Lung (tissue), 12 donors: Measurements from ENCODE around the gene EIF4E1B. TPM values are rescaled to one million over a fixed set of nuclear protein-coding genes. Genes with fewer than 3 reads are reported as not detected.

Source experiments
- ATAC-seq: fragments of 200-7000 bp; cut with Tn5 transposase; one replicate; pipeline ENCODE4 v1.9.1; 2020; ENCODE audit warnings: moderate number of reproducible peaks; ENCODE audit not compliant: insufficient read depth, low FRiP score
- DNase-seq, 3 donors: peaks; one replicate each; pipeline ENCODE4 v3.0.0-alpha.2; 2013 to 2017
- H3K27ac ChIP-seq, 2 donors: one replicate each; pipeline ENCODE4 v1.5.1; 2013; ENCODE audit warnings: mild to moderate bottlenecking in 2 of 2, moderate library complexity in 2 of 2, control low read depth in 1 of 2, inconsistent platforms in 1 of 2, low read depth in 1 of 2, low read length in 1 of 2
- H3K27me3 ChIP-seq, 3 donors: one replicate each; pipeline ENCODE4 v1.5.1; 2013; ENCODE audit warnings: low read length in 2 of 3; ENCODE audit not compliant: control insufficient read depth in 3 of 3, insufficient read depth in 3 of 3
- H3K36me3 ChIP-seq, 4 donors: one replicate each; pipeline ENCODE4 v1.5.1; 2013; ENCODE audit warnings: low read length in 4 of 4, mild to moderate bottlenecking in 1 of 4, moderate library complexity in 1 of 4; ENCODE audit not compliant: control insufficient read depth in 4 of 4, insufficient read depth in 4 of 4
- H3K4me1 ChIP-seq, 5 donors: one replicate each; pipeline ENCODE4 v1.5.1; 2013; ENCODE audit warnings: low read length in 5 of 5, mild to moderate bottlenecking in 2 of 5, moderate library complexity in 1 of 5; ENCODE audit not compliant: control insufficient read depth in 5 of 5, insufficient read depth in 5 of 5
- H3K4me3 ChIP-seq: one replicate; pipeline ENCODE4 v1.5.1; 2013; ENCODE audit warnings: mild to moderate bottlenecking, control low read depth, moderate library complexity
- H3K9ac ChIP-seq, 2 donors: one replicate each; pipeline ENCODE4 v1.5.1; 2013; ENCODE audit warnings: low read length in 2 of 2, control low read depth in 1 of 2; ENCODE audit not compliant: insufficient read depth in 1 of 2
- H3K9me3 ChIP-seq, 4 donors: one replicate each; pipeline ENCODE4 v1.5.1; 2013; ENCODE audit warnings: low read length in 3 of 4, mild to moderate bottlenecking in 1 of 4, moderate library complexity in 1 of 4; ENCODE audit not compliant: control insufficient read depth in 4 of 4, insufficient read depth in 3 of 4
- WGBS, 2 donors: extraction: QIAGEN DNeasy Blood & Tissue Kit; methylation state at CpG; one replicate each; pipeline ENCODE4 v1.1.7; 2013; 5-methylcytosine and 5-hydroxymethylcytosine counted together
- polyA plus RNA-seq, 2 donors: library from polyadenylated mRNA; stranded (reverse); fragments of 200-250 nt; gene quantifications; one replicate each; pipeline ENCODE4 v1.2.1, GENCODE V29; 2013
- total RNA-seq, 2 donors: library from RNA; depleted of rRNA in 1 of 2; stranded (reverse); fragments of >200 nt in 1 of 2; gene quantifications; one replicate each; pipeline ENCODE4 v1.2.1, GENCODE V29; 2014 to 2021
- TF ChIP-seq, protein P1 (sequence below): IDR thresholded peaks from 2 replicates; pipeline ENCODE4 v1.5.1; 2012; ENCODE audit warnings: mild to moderate bottlenecking; ENCODE audit errors: control extremely low read depth, extremely low read depth
- donor health status: control.
- donor health status: control.
- donor health status: Bipolar disorder and iron deficiency.
- donor health status: healthy.
- donor health status: DM: yes; HTN: yes; CAD: no.

EIF4E1B gene
- total and polyA plus RNA-seq, 4 donors, result not detected

DNA sequence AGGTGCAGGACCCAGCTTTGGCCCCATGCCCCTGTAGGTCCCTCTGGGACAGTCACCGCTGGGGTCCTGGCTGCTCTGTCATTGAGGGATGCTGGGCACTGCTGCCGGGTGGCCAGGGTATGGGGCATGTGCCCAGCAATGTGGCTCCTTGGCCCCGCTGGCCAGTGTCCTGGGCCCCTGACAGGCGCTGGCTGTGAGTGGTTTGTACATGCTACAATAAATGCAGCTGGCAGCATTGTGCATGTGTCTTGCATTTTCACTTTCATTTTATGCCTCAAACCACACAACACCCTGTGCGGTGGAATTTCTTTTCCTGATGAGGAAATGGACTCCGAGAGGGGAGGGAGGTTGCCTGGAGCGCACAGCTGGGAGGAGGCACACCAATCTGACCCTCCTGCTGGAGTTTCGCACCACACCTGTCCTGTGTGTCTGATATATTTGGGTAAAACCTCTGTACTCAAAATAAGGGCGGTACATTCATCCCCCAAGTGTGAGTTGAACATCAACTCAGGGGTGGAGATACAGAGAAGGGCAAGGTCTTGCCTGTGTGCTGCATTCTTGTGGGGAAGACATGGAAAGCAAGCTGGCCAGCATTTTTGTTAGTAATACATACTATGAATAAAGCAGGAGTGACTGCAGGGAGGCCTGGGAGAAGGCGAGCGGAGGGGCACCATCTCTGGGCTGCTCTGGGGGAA lies 28.5 kb downstream of the EIF4E1B start:
- 36 to 43% methylated on average over 11 of the region's 11 CpGs for WGBS, 2 donors

GRCh38 chr5:176659512-176659839 lies 29.0 kb downstream of the EIF4E1B start:
- H3K4me1 ChIP-seq, result peaks cover 0 to 9% (median 0%) of the 10 kb centered on the region in 5 donors
- no peak overlapping the region for H3K9ac ChIP-seq
- peaks cover 0 to 10% (median 4%) of the 10 kb centered on the region in 3 donors for H3K27me3 ChIP-seq
- no peaks in the 10 kb centered on the region for H3K9me3 ChIP-seq
- ATAC-seq, result no peak
- WGBS, 2 donors, result 78 to 79% methylated on average over 7 of the region's 7 CpGs
- TF ChIP-seq, protein P1, sequence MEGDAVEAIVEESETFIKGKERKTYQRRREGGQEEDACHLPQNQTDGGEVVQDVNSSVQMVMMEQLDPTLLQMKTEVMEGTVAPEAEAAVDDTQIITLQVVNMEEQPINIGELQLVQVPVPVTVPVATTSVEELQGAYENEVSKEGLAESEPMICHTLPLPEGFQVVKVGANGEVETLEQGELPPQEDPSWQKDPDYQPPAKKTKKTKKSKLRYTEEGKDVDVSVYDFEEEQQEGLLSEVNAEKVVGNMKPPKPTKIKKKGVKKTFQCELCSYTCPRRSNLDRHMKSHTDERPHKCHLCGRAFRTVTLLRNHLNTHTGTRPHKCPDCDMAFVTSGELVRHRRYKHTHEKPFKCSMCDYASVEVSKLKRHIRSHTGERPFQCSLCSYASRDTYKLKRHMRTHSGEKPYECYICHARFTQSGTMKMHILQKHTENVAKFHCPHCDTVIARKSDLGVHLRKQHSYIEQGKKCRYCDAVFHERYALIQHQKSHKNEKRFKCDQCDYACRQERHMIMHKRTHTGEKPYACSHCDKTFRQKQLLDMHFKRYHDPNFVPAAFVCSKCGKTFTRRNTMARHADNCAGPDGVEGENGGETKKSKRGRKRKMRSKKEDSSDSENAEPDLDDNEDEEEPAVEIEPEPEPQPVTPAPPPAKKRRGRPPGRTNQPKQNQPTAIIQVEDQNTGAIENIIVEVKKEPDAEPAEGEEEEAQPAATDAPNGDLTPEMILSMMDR, result no peak
- peaks cover 0 to 18% (median 2%) of the 10 kb centered on the region in 4 donors for H3K36me3 ChIP-seq
- no peak for DNase-seq
- H3K27ac ChIP-seq, result no peak overlapping the region
- H3K4me3 ChIP-seq, result no peak overlapping the region

More for the DNA sequence above, 28.5 kb downstream of the EIF4E1B start:
- H3K36me3 ChIP-seq, result peaks cover 0 to 21% (median 2%) of the 10 kb centered on the region in 4 donors
- TF ChIP-seq, protein P1, result no peak
- H3K4me3 ChIP-seq, result no peak overlapping the region
- ATAC-seq, result peak; percentile 28
- H3K9ac ChIP-seq, result no peak overlapping the region
- H3K4me1 ChIP-seq, result peaks cover 0 to 9% (median 0%) of the 10 kb centered on the region in 5 donors
- H3K27ac ChIP-seq, result no peak overlapping the region
- H3K27me3 ChIP-seq, result peaks cover 0 to 6% (median 4%) of the 10 kb centered on the region in 3 donors
- no peak for DNase-seq
- H3K9me3 ChIP-seq, result no peaks in the 10 kb centered on the region

DNA sequence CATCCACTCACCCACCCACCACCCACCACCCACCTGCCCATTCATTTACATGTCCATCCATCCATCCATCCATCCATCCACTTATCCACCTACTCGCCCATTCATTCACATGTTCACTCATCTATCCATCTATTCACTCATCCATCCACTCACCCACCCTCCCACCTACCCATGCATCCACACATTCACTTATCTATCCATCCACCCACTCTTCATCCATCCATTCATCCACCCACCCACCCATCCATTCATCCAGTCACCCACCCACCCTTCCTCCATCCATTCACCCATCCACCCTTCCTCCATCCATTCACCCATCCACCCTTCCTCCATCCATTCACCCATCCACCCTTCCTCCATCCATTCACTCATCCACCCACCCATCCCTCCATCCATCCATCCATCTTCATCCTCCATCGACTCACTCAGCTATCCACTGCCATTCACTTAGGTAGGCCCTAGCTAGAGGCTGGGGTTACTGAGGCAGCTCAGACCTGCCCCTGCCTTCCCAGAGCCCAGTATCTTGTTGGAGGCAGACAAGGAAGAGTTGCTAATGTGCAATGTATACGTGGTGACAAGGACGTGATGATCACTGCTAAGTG lies 29.5 kb downstream of the EIF4E1B start:
- peaks cover 0 to 14% (median 4%) of the 10 kb centered on the region in 3 donors for H3K27me3 ChIP-seq
- 81 to 85% methylated on average over 4 of the region's 4 CpGs for WGBS, 2 donors
- TF ChIP-seq, protein P1, result no peak
- no peak overlapping the region for H3K4me3 ChIP-seq
- no peak overlapping the region for H3K27ac ChIP-seq
- no peaks in the 10 kb centered on the region for H3K9me3 ChIP-seq
- peaks cover 0 to 9% (median 0%) of the 10 kb centered on the region in 5 donors for H3K4me1 ChIP-seq
- DNase-seq (no peak), ATAC-seq (no peak)
- no peak overlapping the region for H3K9ac ChIP-seq
- H3K36me3 ChIP-seq, result peaks cover 0 to 14% (median 2%) of the 10 kb centered on the region in 4 donors
